Measurements from ENCODE around the gene ZRANB1.

Gene ZRANB1

DNA sequence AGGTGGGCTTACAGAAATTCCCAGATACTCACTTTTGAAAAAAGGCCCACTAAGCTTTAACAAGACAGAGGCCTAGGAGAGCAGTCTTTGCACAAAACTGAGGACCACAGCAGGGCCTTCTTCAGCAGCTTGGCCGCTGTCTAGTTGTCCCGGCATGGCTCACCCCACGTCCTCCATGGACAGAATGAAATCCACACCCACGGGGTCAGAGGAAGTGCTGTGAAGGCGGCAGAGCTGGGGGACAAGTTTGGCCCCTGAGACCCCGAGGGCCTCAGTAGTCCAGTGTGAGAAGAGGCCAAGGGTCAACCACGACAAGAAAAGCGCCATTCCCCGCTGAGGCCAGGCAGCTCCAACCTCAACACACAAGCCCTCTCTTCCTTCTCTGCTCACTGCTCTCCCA, 78.9 kb downstream of the ZRANB1 start:
- no peak for DNase-seq (ENCODE audit: low read depth)

DNA sequence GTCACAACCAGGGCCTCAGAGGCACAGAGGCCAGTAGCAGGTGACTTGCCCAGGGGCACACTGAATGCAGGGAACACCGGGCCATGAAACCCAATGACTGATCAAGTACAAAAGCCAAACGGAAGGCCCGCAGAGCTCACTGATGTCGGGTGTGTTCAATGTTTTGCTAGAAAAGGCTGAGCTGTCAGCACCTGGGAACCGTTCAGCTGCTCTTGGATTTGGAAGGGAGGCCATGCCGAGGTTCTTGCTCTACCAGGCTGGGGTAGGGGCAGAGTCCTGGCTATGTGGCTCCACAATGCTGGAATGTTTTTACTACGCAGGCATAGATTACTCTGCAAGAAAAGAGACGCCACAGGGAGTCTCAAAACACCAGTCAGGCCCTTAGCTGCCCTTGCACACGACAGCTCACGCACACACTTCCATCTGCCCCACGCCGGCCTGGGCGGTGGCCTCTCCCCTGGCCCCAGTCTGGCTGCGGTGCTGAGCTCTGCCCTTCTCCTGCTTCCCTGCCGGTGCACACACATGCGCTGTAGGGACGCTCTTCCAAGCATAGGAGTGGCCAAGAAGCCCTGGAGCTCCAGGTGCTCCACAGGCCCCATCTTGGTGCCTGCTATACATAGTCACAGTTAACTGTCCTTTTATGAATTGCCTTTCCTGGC, 79.9 kb downstream of the ZRANB1 start:
- no peak for DNase-seq (ENCODE audit: low read depth)

DNA sequence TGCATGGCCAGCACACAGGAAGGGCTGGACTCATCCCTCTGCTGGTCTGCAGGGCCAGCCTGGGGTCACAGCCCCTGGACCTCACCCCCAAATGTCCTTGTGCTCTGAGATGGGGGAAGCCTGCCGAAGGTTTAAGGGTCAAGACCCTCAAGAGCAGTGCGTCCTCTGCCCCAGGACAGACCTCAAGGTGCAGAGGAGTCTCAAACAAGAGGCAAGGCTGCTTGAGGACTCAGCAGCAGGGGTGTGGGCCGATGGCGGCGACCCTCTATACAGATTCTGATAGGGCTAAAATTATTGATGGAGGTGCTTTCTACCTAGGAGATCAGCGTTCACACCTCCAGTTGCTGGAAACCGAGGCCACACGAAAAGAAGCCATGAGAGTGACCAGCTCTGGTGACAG, 80.7 kb downstream of the ZRANB1 start:
- DNase-seq (ENCODE audit: low read depth): no peak

DNA sequence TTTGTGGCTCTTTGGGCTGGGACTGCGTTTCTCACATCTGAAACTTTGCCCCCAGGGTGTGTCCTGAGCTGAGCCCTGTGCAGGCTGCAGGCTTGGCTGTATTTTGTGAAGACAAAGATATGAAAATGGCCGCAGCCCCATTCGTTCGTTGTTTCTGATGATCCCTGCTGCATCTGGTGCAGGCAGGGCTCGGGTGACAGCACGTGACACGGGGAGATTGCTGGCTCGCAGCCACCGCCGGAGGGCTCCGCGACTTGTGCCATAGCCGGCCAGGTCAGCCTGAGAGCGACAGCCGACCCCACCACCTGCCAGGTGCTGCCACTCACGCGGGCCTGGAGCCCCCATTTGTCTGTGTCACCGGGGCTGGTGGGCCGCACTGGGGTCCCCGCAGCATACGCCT, 81.3 kb downstream of the ZRANB1 start:
- DNase-seq (ENCODE audit: low read depth): no peak

DNA sequence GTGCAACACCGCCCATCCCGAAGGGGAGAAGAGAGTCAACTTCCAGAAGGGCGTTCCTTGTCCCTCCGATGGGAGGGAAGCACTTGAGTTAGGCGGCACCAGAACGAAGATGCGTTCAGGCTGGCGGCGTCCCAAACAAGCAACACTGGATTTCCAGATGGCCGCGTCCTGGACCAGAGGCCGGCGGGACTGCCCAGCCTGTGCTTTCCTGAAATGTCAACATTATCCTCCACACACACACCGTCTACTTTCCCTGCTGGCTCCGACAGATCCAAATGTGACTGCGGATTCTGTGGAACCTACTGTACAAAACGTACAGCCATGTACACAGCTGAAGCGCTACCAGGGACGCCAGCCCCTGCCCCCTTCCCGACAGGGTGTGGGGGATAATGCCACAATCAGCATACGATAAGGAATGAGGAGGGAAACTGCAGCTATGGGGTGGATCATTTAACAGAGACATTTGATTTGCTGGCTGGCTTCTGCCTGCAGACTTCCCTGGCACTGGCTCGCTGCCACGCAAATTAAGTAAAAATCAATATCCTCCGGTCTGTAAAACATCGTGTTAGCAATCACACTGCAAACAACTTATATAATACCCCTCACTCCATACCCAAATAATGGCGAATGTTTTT, 82.1 kb downstream of the ZRANB1 start:
- no peak for DNase-seq (ENCODE audit: low read depth)

DNA sequence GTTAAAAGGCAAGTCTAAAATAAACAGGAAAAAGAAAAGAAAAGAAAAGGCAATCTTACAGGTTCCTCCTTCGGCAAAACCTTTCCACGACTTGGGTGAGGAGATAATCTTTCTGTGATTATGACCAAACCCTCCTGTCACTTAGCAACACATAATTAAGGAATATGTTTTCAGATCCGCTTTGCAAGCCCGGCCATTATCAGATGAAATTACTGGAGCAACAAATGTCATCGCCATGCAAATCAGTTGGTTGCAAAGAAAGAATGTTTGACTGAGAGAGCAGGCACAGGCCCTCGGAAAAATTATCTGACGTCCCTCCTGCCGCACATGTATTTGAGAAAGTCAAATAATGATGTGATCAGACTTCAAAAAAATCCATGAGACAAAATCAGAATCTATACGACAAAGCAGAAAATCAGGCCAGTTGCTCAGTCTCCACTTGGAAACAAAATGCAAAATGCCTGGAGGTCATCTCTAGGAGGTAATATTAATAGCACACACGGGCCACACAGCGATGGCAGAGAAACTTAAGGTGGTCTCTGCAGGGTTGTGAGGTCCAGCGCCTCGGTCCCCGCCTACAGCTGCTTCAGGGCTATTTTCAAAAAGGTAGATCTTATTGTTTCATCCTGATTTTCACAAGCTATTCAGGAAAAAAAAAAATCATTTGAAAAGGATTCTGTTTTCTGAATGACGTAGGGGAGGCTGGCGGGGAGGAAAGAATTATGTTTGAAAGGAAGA, 82.7 kb downstream of the ZRANB1 start:
- DNase-seq (ENCODE audit: low read depth): no peak

DNA sequence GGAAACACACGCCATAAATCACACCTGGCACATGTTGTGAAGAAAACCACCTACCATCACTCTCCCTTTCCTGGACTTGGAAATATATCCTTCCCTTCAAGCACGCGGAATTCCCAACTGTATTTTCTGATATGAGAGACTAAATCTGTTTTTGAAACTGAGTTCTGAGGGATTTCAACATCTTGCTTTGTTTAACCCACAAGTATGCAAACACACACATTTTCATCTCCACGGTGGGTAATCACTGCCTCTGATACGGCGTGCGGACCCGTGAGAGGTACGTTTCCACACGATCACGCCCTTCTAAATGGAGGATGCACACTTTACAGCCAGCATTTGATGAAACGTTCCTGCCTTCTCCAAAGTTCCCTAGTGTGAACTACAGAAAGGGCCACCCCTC, 83.4 kb downstream of the ZRANB1 start:
- DNase-seq (ENCODE audit: low read depth): no peak

DNA sequence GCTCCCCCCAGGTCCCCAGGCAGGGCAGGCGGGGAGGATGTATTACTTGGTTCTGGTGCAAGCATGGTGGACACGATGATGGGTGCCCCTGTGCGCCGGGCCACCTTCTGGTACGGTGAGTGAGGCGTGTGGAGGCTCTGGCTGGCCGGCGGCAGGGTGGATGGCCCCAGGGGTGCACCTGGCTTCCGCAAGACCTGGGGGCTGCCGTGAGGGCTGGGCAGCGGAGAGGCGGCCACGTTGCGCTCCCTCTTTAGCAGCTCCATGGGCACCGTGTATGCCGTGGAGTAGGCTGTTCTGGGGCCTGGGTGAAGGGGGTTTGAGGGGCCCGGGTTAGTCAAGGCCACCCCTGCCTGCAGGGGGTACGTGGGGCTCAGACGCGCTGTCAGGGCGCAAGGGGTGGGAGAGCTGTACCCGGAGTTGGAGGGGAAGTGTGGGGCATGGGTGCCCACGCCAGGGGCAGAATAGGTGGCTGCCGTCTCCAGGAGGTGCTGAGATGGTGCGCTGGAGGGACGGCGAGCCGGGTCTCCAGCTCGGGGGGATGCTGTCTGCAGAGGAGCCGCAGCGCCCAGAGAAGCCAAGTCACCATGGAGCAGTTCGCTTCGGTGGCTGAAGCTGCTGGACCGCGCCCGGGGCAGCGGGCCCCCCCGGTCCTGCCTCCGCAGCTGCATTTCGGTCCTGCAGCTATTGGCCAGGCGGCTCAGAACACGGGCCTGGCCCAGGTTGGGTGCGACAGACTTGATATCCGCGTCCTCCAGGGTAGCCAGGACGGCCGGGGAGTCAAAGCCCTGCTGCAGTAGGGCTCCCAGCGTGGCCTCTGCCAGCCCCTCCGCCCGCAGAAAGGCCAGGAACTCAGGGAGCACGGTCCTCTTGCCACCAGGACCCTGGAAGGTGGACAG, 84.4 kb downstream of the ZRANB1 start:
- no peak for DNase-seq (ENCODE audit: low read depth)

DNA sequence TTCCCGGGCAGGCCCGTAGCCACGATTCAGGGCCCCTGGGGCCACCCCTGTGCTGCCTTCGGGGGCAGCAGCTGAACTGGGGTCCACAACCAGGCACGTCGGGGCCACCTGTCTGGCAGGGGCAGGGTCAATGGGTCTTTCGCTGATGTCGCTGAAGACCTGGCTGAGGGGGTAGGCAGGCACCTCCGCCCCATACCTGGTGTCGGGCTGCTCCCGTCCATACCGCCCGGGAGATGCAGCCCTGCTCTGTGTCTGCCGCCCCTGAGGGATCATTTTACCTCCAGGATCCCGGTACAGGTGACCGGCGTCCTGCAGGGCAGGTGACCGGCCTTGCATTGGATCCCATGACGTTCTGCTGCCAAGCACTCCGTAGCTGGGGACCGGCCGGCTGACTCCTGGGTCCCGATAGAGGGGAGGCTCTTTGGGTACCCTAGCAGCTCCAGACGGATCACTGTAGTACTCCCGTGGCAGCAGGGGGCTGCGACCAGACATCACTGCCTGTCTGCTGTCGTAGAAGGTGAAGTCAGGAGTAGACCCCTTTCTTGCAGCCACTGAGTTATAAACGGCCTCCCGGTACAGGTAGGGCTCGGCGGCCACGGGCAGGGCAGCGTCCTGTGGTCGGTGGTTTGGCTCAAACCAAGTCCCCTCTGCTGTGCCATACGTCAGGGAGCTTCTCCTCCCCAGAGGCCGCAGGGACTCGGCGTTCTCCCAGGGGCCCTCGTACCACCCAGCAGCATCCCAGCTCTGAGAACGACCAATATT, 85.2 kb downstream of the ZRANB1 start:
- no peak for DNase-seq (ENCODE audit: low read depth)

DNA sequence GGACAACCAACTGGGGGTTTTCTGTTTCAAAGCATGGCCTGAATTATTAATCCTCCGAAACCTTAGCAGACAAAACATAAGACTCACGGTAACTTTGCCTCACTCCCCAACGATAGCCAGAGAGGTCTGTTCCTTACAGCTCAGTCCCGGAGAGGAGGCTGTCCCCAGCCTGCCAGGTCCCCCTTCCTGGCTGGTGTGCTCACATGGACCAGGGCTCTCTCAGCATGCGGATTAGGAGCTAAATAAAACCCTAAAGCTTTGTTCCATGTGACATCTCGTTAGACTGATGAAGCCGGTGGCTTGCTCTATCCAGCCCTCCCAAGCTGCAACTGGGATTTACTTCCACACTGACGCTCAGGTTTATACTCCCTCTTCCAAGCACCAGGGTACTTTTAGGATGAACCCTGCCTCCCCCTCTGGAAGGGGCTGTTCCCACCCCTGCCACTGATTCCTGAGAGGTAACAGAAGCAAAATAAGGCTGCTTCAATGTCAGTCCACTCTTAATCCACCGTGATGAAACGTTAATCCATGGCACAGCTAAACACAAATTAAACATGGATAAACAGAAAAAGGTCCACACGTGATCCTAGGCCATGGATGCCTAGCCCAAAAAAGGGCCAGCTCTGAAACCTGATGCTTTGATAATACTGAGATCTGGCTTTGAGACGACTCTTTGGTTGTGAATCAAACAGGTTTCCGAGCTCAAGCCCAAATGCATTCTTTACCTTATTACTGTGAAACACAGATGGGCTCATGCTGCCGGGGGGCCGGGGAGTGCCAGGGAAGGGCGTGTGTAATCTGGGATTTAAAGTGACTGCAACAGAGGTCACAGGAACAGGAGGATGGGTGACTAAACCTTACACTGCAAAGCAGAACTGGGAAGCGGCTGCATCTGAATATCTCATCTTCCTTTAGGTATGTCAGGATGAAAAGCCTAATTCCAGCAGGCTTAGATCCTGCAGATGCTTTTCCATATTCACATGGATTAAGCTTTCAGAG, 86.2 kb downstream of the ZRANB1 start:
- no peak for DNase-seq (ENCODE audit: low read depth)

DNA sequence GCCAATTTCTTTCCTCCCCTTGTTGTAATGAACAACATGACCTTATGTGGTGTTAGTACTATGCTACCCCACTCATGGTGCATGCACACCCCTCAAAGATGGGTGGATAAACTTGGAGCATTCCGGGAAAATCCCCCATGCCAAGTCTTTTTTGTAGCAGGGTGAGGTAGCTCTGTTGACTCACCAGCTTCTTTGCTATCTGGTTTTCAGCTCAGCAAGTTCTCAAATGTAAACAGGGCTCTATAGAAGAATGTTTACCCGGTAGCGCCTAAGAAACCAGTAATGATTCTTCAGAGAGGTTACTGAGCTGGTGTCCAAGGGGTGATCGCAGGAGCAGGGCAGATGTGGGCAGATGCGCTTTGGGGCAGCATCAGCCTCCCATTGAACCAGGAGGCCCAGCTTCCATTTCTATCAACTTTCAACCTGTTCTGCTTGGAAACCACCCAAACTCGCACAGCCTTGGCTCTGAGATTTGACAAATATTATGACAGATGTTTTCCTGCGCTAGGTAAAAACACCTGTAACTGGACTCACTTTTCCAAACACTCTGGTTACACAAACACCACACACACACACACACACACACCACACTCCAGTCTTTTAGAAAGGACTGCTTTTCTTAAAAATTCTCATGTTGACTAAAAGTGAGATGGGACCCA, 87.8 kb downstream of the ZRANB1 start:
- DNase-seq (ENCODE audit: low read depth): no peak

DNA sequence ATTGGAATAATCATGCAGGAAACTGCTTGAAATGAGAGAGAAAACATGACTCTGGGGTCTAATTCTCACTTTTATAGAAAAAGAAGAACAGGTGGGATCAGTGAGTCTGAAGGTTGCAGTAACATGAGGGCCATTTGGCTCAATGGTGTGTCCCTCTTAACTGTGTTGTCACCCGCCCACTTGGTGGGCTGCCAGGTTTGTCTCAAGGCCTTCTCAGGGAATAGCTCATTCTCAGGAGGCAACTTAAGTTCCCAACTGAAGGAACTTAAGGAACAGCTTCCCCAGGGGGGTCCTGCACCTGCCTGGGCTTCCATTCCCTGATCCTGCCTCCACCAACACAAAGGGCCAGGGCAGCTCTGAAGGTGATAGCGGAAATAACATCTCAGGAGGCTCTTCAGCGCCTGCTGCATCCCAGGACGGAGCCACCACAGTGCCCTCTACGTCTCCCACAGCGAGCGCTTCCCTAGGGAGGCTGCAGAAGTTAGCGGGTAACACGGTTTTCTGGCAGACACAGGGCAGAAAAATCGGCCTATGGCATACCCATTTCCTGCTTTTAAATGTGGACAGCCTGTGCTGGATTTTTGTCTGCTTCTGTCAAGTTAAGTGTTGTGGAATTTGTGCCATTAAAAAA, 88.8 kb downstream of the ZRANB1 start:
- no peak for DNase-seq (ENCODE audit: low read depth)

DNA sequence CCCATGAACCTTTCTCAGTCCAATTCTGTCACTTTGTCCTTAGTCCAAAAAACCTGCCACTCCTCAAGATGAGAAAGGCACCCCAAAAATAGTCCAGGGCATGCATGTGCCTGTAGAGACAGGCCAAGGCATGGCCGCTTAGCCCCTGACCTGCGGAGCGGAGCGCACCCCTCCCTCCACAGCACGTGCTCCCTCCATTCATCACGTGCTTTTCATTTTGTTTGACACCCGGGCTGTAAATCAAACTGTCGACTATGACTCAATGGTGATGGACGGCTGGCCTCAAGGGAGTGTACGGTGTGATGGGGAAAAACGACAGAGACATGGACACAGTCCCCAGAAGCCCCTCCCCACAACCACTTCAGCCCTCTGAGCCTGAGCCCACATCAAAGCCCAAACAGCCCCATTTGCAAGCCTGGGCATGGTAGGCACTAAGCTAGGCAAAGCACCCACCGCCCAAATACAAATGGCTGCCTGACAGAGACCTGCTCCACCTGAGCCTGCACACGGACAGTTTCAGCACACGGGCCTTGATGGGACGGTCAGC, 90.6 kb downstream of the ZRANB1 start:
- no peak for DNase-seq (ENCODE audit: low read depth)

DNA sequence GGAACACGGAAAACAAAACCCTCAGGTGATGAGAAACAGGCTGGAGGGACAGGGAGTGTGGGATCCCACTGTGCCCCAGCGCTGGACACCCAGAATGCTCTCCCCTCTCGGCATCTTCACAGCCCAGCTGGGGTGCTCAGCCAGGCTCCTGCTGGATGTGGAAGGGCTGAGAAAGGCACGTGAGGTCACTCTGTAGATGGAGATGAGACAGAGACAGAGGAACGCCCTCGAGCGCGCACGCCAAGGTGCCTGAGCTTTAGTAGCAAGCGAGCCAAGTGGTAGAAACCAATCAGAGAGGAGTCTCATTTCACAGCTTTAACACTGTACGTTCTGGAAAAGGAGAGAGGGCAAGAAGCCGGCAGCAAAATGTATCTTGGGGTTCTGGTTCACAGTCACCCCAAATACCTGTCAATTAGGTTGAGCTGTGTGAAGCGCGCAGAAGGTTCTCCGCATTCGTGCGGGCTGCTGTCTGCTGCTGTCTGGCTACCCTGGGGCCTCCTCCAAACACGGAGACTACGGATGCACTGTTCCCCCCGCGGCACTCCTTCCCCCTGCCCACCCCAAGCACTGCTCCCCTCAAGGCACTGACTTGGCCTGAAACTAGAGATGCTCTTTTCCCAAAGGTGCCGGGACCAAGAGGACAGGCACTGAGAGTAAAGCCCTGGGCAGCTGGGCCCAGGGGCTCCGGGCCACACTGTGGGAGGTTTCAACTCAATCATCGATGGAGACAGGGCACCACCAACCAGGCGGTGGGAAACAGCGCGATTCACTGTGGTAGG, 91.4 kb downstream of the ZRANB1 start:
- no peak for DNase-seq (ENCODE audit: low read depth)

DNA sequence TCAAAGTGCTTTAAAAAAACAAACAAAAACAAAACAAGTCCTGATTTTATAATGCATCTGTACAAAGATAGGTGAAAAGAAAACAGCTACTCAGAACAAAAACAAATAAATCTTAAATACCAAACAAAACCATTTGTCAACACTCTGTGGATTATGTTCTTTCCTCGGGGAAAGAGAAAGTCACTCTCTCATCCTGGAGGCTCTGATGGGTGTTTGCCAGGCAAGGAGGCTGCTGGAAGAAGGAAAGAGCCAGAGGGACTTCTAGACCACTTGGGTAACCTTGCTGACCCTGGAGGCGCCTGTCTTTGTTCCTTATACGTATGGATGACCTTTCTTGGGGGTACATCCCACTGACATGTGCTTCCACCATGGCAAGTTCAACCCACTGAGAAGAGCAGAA, 92.8 kb downstream of the ZRANB1 start:
- no peak for DNase-seq (ENCODE audit: low read depth)

DNA sequence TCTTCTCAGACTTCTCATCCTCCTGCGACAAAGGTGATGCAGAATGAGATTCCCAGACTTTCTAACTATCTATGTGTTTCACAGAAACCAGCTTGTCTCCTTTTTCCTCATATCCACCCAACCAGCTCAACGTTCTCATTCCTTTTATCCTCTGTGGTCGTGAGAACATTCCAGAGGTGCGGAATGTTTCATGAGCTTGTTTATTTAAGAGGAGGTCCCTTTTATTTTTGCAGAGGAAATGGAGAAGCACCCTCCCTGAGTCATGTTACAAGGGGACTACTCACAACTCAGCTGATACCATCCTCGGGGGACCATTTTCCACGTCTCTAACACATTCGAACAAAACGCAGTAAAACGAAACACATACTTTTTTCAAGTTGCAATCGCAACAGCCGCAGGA, 93.2 kb downstream of the ZRANB1 start:
- peak; percentile 94 for DNase-seq (ENCODE audit: low read depth)

DNA sequence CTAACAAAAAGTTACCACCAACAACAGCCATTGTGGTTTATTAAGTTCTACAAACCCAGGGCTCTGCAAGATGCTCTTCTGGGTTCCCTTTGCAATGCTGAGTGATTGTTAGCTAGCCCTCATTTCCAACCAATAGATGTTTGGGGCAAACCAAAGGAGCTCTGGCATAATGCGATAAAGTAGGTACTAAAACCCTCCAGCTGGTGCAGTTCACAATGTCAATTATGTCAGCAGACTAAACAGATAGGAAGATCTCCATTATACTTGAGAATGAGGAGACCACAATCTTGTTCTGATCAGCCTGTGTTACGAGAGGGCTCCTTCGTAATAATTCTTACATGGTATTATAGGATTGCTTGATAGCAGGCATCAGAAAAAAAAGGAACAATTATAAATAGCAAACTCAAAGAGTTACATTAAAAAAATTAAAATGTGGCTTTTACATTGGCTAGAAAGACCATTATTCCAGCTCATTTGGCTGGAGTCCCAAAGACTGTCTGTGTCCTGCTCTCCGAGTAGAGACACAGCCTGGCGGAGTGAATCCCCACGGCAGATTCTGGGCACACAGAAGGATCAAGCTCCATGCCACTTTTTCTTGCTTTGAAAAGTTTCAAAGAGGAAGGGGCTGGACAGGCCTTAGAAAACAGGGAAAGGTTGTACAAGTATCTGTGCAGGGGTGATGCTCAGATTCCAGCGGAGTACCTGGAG, 93.8 kb downstream of the ZRANB1 start:
- no peak for DNase-seq (ENCODE audit: low read depth)

All from GM04503 (cell line).